A549 treated with AZD2906 at 1 μM for 4 hours (cell line): Measurements from ENCODE around the gene EIF2B5. TPM values are rescaled to one million over a fixed set of nuclear protein-coding genes. Genes with fewer than 3 reads are reported as not detected.

Experiments
- total RNA-seq: library from RNA; stranded (reverse); fragments of 200-300 nt; extraction: Qiagen RNA extraction; gene quantifications from 5 replicates; pipeline ENCODE4 v1.2.3, GENCODE V29; 2022

Gene EIF2B5
- total RNA-seq = 26.0 to 28.5 TPM (median 26.6 TPM) in 5 replicates

GRCh38 chr3:184135149-184135910 lies at the start of gene EIF2B5:
Gene EIF2B5 (plus strand): TSS chr3:184135358. CDS start chr3:184135386, 28 bp downstream.

GRCh38 chr3:184096811-184097383 lies 38.3 kb upstream of the EIF2B5 start, which contains the start of gene HTR3E:
Gene HTR3E (plus strand): TSS chr3:184097064. CDS start chr3:184097530, 466 bp downstream.

GRCh38 chr3:184154885-184155643 lies 19.9 kb downstream of the EIF2B5 start, which contains the start of gene DVL3:
Gene DVL3 (plus strand): TSS chr3:184155377. CDS start chr3:184155636, 259 bp downstream.

DNA sequence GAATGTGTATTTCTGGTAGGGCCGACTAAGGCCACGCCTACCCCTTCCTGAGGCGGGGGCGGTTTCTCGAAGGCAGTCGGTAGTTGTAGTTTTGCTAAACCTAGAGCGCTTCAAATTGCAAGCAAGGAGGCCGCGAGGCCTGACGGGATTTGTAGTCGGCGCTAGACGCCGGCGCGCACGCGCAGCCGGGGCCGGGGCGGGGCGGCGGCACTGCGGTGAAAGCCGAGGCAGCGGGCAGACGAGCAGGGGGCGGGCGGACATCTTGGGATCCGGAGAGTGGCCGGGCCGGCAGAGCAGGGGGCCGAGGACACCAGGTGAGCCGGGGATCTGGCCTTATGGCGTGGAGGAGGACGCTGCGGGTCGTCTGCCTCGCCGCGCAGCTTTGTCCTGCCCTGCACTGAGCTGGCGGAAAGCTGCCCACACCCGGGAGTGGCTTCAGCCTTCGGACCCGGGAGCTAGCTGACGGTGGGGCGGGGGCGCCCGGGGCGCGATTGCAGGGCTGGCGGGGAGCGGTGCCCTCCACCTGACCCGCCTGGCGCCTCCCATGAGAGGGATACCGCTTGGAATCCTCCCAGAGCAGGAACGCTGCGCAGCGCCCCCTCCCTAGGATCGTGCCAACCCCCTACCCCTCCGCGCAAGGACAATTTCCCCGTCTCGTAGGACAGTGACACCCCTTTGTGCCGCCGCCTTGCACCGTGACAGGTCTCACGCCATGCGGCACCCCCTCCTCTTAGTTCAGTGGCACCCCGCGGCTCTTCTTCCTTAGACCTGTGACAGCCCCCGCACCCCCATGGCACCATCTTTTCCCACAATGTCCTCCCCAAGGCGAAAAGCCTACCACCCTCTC lies 39.7 kb downstream of the EIF2B5 start, which contains the start of gene AP2M1:
Gene AP2M1, plus strand, starts transcription at position 210 of the 847 bp plus-strand sequence. CDS start 2,139 bp downstream, outside the sequence.

DNA sequence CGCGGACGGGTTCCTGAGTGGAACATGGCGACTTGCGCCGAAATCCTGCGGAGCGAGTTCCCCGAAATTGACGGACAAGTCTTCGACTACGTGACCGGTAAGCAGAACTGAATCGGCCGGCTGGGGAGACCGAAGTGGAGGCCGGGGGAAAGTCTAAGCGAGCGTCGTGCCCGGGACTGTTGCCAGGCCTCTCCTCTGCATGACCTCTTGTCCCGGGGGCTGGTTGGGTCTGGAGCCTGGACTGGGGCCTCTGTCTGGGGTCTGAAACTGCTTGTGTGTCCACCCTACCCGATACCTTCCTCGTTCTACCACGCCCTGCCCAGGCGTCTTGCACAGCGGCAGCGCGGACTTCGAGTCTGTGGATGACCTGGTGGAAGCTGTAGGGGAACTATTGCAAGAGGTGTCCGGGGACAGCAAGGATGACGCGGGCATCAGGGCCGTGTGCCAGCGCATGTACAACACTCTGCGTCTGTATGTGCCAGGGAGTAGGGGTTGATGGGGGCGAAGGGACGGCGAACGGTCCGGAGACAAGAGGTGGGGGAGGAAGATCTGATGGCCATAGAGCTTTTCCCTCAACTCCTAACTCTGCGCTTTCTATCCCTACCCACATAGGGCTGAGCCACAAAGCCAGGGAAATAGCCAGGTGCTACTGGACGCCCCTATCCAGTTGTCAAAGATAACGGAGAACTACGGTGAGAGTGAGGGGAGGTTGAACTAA lies 51.2 kb downstream of the EIF2B5 start, which contains the start of gene ABCF3:
Gene ABCF3, plus strand, starts transcription at position 16 of the 718 bp plus-strand sequence. Its CDS starts 9 bp downstream, at position 25.

Other genes with a start within 250 kb of the EIF2B5 start
- gene ABCC5, start 117.5 kb upstream of the EIF2B5 start, total RNA-seq = 13.6 to 17.5 TPM (median 14.5 TPM) in 5 replicates
- not detected in 5 replicates for gene HTR3D, start 103.6 kb upstream of the EIF2B5 start, total RNA-seq
- gene HTR3C, start 82.3 kb upstream of the EIF2B5 start, total RNA-seq = not detected in 5 replicates
- gene HTR3E, start 38.3 kb upstream of the EIF2B5 start, total RNA-seq = not detected in 5 replicates
- 18.1 to 27.6 TPM (median 23.0 TPM) in 5 replicates for gene DVL3, start 20.0 kb downstream of the EIF2B5 start, total RNA-seq
- 297 to 312 TPM (median 301 TPM) in 5 replicates for gene AP2M1, start 39.5 kb downstream of the EIF2B5 start, total RNA-seq
- 33.1 to 36.6 TPM (median 33.7 TPM) in 5 replicates for gene ABCF3, start 50.8 kb downstream of the EIF2B5 start, total RNA-seq
- gene VWA5B2, start 94.2 kb downstream of the EIF2B5 start, total RNA-seq = 0.29 to 0.55 TPM (median 0.36 TPM) in 5 replicates
- 56.4 to 80.3 TPM (median 74.4 TPM) in 5 replicates for gene ALG3, start 113.6 kb downstream of the EIF2B5 start, total RNA-seq
- 8.3 to 12.9 TPM (median 11.7 TPM) in 5 replicates for gene EEF1AKMT4, start 114.3 kb downstream of the EIF2B5 start, total RNA-seq
- gene CAMK2N2, start 126.2 kb downstream of the EIF2B5 start, total RNA-seq = 0.69 to 1.8 TPM (median 1.4 TPM) in 5 replicates
- gene ECE2, start 140.7 kb downstream of the EIF2B5 start, total RNA-seq = not detected in 5 replicates
- gene PSMD2, start 163.9 kb downstream of the EIF2B5 start, total RNA-seq = 266 to 403 TPM (median 288 TPM) in 5 replicates
- 243 to 270 TPM (median 254 TPM) in 5 replicates for gene EIF4G1, start 179.2 kb downstream of the EIF2B5 start, total RNA-seq
- 9.6 to 12.5 TPM (median 11.3 TPM) in 5 replicates for gene FAM131A, start 202.2 kb downstream of the EIF2B5 start, total RNA-seq
- gene CLCN2, start 226.2 kb downstream of the EIF2B5 start, total RNA-seq = 3.8 to 5.6 TPM (median 5.0 TPM) in 5 replicates
- gene POLR2H, start 226.4 kb downstream of the EIF2B5 start, total RNA-seq = 67.4 to 73.9 TPM (median 72.6 TPM) in 5 replicates
- gene THPO, start 242.8 kb downstream of the EIF2B5 start, total RNA-seq = 0.05 to 0.16 TPM in 2 of 5 replicates, not detected in the others
- 0.11 to 0.36 TPM (median 0.23 TPM) in 5 replicates for gene CHRD, start 244.7 kb downstream of the EIF2B5 start, total RNA-seq